ENCODE data around the gene UTP11.
"Not testable (repeated sequence)": the region's sequence is repeated elsewhere in the genome, so short reads cannot be mapped to it uniquely, and the experiment has no call there.

UTP11 gene, protein sequence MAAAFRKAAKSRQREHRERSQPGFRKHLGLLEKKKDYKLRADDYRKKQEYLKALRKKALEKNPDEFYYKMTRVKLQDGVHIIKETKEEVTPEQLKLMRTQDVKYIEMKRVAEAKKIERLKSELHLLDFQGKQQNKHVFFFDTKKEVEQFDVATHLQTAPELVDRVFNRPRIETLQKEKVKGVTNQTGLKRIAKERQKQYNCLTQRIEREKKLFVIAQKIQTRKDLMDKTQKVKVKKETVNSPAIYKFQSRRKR

DNA sequence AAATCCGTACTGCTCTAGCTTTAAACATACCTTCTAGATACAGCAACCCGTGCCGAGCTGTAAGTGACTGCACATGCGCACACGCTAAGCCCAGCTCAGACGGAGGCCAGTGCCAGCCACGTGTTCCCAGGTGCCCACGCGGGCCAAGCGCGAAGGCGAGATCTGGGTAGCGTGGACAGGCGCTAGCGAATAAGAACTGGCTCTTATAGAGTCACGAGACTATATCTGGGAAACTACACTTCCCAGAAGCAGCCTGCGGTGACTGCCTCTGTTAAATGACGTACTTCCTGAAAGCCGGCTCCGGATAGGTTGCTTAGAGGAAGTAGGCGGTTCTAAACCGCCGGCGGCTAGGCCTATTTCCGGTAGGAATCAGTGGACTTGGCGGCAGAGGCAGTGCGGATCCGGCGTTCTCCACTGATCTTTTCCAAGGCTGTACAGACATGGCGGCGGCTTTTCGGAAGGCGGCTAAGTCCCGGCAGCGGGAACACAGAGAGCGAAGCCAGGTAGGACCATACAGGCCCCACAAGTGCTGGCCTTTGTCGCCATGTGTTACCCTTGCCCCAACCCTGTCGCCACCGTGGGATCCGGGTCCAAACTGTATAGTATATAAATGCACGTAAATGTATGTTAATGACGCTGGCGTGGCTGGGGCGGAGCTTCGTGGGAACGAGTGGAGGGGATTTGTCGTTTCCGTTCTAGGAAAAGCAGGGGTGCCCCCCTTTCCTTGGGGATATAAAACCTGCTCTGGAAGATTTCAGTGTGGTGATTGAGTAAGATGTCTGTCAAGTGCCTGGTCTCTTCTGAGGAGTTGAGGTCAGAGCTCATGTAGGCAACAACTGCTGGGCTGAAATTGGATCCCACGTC is at the start of gene UTP11:
Gene UTP11, plus strand, starts transcription at position 372 of the 864 bp plus-strand sequence. Its CDS starts 69 bp downstream, at position 441.
- peak; percentile 92 for TF ChIP-seq POLR2A (IDR thresholded peaks at IDR 0.05; ENCODE audit: low read length)
- TF ChIP-seq GATA1 (IDR thresholded peaks at IDR 0.05; ENCODE audit: low read depth, low read length): no peak
- DNase-seq: peak; percentile 97 to 98

DNA sequence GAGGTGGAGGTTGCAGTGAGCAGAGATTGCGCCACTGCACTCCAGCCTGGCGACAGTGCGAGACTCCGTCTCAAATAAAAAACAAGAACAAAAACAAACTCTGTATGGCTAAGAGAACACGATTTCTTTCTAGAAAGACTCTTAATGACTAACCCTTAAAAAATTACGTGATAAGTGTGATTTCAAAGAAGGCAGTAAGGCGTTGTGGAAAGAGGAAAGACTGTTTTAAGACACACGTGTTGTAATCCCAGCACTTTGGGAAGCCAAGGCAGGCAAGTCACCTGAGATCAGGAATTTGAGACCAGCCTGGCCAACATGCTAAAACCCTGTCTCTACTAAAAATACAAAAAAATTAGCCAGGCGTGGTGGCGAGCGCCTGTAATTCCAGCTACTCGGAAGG is 48.4 kb upstream of the UTP11 start:
- DNase-seq: not testable (repeated sequence)

DNA sequence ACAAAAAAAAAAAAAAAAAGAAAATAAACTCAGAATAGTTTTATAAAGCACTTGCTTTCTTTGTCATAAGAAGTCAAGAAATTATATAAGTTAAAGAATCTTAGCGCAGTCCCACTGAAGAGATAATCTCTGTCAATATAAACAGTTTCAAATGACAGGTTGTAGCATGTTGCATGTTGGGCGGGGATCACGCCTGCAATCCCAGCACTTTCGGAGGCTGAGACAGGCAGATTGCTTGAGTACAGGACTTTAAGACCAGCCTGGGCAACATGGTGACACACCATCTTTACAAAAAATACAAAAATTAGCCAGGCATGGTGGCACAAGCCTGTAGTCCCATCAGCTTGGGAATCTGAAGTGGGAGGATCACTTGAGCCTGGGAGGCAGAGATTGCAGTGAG is 47.2 kb upstream of the UTP11 start:
- TF ChIP-seq POLR2A (IDR thresholded peaks at IDR 0.05; ENCODE audit: low read length) (no peak), GATA1 (IDR thresholded peaks at IDR 0.05; ENCODE audit: low read depth, low read length) (no peak)
- no peak for DNase-seq

DNA sequence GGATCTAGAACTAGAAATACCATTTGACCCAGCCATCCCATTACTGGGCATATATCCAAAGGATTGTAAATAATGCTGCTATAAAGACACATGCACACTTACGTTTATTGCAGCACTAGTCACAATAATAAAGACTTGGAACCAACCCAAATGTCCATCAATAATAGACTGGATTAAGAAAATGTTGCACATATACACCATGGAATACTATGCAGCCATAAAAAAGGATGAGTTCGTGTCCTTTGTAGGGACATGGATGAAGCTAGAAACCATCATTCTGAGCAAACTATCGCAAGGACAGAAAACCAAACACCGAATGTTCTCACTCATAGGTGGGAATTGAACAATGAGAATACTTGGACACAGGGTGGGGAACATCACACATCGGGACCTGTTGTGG is 38.9 kb upstream of the UTP11 start:
- not testable (repeated sequence) for DNase-seq

DNA sequence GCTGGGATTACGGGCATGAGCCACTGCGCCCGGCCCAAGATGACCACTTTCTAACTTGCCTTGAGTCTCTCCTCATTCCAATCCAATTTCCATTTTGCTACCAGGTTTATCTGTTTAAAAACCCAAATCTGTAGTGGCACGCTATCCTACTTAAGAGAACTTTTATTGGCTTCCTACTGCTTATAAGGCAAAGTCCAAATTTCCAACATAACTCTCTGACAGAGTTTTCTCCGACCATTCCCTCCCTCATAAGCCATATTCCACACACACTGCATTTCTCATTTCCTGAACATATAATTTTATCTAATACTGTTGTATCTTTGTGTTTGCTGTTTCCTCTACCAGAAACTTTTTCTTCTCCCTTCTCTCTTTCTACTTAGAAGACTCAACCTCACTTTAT is 38.0 kb upstream of the UTP11 start:
- no peak for TF ChIP-seq GATA1 (IDR thresholded peaks at IDR 0.05; ENCODE audit: low read depth, low read length)
- no peak for TF ChIP-seq POLR2A (IDR thresholded peaks at IDR 0.05; ENCODE audit: low read length)
- DNase-seq: no peak

DNA sequence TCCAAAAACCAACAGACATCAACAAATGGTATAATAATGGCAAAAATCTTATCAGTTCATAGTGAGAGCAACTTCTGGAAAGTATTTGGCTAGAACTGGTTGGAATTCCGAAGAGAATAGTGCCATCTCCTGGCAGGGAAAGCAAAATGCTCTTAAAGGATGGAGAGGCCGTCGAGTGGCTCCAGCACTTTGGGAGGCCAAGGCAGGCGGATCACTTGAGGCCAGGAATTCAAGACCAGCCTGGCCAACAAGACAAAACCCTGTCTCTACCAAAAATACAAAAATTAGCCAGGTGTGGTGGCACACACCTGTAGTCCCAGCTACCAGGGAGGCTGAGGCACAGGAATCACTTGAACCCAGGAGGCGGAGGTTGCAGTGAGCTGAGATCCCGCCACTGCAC is 37.5 kb upstream of the UTP11 start:
- DNase-seq: peak; percentile 54 to 71

DNA sequence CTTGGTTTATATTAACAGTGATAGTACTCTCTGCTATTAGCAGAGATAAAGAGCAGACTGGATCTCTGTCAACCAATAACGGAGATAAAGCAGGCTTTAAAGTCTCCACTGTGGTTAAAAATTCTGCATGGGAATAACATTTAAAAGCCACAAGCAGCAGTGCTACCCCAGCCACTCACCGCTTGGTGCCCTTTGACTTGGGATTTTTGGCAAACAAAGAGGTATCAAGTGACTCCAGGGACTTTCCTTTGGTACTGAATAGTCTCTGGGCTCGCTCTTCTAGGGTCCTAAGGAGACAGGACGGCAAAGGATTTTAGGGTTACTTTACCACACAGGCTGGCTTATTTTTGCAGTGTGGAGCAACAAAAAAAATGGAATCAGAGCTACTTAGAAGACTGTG is 34.0 kb upstream of the UTP11 start:
- DNase-seq: no peak
- no peak for TF ChIP-seq POLR2A (IDR thresholded peaks at IDR 0.05; ENCODE audit: low read length)
- TF ChIP-seq GATA1 (IDR thresholded peaks at IDR 0.05; ENCODE audit: low read depth, low read length): no peak

DNA sequence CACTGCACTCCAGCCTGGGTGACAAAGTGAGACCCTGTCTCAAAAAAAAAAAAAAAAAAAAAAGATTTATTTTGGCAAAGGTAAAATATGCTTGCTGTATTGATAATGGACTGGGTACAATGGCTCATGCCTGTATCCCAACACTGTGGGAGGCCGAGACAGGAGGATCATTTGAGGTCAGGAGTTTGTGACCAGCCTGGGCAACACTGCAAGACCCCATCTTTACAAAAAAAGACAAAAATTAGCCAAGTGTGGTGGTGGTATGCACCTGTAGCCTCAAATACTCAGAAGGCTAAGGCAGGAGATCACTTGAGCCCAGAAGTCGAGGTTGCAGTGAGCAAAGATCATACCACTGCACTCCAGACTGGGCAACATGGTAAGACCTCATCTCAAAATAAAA is 29.0 kb upstream of the UTP11 start:
- no peak for TF ChIP-seq POLR2A (IDR thresholded peaks at IDR 0.05; ENCODE audit: low read length)
- DNase-seq: no peak

DNA sequence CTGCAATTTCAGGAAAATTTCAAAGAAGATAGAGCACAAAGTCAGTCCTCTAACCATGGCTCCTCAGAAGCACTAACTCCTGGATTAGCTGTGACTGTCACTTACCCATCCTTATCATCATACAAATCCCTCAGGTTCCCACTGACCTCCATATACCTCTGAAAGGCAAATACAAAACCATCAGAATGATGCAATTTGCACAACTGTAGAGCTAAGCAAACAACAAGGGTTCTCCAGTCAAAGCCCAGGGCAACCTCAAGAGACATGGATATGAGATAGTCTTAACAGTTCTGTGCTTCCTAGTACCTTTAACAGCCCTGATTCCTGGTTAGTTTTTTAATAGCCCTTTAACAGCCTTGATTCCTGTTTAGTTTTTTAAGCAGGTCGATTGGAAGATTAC is 24.9 kb upstream of the UTP11 start:
- no peak for TF ChIP-seq POLR2A (IDR thresholded peaks at IDR 0.05; ENCODE audit: low read length)
- no peak for TF ChIP-seq GATA1 (IDR thresholded peaks at IDR 0.05; ENCODE audit: low read depth, low read length)
- DNase-seq: no peak

DNA sequence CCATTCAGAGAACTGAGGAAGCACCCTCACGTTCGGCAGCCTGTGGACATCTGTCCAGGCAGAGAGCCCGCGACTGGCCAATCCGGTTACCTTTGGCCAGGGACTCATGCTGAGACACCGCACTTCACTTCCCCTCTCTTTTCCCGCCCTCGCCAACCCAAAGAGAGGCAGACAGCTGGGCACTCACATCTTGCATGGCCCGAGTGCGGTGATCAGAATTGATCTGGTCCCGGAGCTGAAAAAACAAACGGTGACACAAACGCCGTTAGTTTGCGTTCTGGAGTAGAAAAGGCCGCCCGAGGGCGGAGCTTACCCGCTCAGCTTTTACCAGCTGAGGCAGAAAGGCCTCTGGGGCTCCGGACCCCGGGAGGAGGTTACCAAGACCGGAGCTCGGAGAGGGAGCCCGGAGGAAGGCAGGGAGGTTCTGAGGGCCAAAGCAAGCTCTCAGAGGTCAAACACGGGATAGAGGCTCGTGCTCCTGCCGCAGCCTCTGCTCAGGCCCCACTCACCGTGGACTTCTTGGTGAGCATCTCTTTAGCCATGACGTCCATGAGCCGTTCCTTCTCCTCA is 23.1 kb upstream of the UTP11 start:
- DNase-seq: peak; percentile 73 to 79
- no peak for TF ChIP-seq POLR2A (IDR thresholded peaks at IDR 0.05; ENCODE audit: low read length)
- TF ChIP-seq GATA1 (IDR thresholded peaks at IDR 0.05; ENCODE audit: low read depth, low read length): no peak

DNA sequence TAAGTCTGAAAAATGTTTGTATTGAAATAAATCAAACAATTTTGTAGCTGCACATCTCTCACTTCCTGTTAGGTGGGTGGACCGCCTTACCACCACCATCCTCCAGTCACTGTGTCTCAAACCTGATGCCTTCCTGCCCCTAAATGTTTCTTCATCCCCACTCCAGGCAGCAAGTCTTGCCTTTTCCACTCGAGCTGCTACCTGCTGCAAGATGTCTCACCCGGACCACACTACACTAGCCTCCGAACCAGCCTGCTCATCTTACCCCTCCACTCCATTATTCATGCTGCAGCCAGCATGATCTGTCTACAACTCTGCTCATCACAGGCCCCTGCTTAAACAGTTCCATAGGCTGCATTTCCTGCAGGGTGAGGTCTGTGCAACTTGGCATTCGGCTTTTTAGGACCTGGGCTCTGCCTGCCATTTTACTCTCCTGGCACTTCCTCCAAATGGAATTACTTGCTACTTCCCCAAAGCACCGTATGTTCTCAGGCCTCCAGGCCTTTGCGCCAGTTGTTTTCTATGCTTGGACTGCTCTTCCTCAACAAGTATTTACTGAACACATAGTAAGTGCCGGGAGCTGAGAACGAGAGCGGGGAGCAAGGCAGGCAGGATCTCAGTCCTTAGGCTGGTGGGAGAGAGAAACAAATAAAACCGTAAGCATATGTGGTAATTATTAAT is 17.5 kb upstream of the UTP11 start:
- TF ChIP-seq GATA1 (IDR thresholded peaks at IDR 0.05; ENCODE audit: low read depth, low read length): no peak
- no peak for TF ChIP-seq POLR2A (IDR thresholded peaks at IDR 0.05; ENCODE audit: low read length)
- DNase-seq: no peak

DNA sequence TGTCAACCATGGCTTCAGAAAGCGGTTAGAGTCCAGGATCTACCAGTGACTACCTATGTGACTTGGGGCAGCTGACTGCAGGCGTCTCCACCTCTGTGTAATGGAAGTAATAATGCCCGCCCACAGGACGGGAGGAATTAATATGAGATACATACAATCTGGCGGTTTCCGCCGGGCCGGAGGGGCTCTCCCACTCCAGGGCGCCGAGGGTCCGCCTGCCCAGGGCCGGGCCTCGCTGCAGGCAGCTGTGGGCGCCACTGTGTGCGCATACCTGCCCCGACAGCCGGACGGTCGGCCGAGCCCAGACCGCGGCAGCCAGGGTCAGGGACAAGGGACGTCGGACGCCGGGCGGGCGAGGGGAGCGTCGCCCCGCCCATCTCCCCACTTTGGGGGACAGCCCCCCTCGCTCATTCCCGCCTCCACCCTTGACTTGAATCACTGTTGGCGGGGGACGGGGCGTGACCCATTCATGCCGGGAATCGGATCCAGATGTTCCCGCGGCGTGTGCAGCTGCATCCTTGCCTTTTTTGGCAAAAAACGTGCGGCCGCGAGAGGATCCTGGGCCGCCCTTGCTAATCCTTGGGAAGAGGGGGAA is 16.7 kb upstream of the UTP11 start:
- no peak for DNase-seq
- TF ChIP-seq GATA1 (IDR thresholded peaks at IDR 0.05; ENCODE audit: low read depth, low read length) (no peak), POLR2A (IDR thresholded peaks at IDR 0.05; ENCODE audit: low read length) (peak; percentile 57)

DNA sequence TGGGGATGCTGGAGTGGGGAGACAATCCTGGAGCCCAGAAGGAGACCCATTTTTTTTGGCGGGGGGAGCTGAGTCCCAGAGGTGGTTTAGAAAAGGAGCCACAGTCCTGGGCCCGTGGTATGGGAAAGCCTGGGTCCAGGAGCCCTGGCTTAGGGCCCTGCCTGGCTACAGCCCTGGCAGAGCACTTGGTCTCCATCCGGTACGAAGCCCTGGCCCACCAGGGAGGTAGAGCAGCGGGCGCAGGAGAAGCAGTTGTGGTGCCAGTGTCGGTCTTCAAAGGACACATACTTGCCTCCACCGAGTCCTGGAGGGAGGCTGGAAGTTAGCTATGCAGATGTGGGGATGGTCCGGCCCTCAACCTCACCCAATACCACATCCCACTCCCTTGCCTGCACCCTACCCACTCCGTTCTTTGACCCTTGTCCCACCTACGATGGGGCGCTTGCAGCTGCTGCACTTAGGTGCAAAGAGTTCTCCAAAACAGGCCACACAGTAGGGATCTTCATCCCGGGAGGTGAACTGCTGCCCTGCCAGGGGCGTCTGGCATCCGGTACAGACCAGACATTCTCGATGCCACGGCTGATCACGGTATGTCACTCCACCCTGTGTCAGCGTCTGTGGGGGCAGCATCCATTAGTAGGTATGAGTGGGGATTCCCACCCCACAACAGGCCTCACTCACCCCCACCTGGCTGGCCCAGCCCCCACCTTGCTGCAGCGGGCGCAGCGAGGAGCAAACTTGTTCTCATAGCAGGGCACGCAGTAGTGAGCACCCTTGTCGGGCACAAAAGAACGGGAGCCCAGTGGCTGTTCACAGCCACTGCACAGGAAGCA is 15.1 kb upstream of the UTP11 start:
- TF ChIP-seq POLR2A (IDR thresholded peaks at IDR 0.05; ENCODE audit: low read length) (no peak), GATA1 (IDR thresholded peaks at IDR 0.05; ENCODE audit: low read depth, low read length) (no peak)
- no peak for DNase-seq

Measured in erythroblast (primary cell).